Measurements from ENCODE around the gene GFOD1.
"Not testable (repeated sequence)": the region's sequence is repeated elsewhere in the genome, so short reads cannot be mapped to it uniquely, and the experiment has no call there.

The GFOD1 gene

DNA sequence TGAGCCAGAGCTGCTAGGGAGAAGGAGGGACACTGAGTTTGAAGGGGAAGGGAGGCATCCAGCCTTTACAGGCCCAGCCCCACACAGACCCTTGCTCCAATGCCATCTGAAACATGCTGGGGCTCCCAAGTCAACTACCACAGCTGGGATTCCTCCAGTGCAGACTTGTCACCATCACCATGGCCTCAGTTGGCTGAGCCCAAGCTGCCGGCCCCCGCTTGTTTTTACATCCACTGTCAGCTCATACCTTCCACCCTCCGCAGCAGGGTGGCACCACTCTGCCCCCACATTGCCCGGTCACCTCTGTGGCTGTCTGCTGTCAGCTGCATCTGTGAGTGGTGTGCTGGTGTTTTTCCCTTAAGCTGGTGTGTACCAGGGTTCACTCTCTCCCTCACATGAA lies 26.1 kb downstream of the GFOD1 start:
- no peak for DNase-seq (ENCODE audit: extremely low read depth, low read depth)

DNA sequence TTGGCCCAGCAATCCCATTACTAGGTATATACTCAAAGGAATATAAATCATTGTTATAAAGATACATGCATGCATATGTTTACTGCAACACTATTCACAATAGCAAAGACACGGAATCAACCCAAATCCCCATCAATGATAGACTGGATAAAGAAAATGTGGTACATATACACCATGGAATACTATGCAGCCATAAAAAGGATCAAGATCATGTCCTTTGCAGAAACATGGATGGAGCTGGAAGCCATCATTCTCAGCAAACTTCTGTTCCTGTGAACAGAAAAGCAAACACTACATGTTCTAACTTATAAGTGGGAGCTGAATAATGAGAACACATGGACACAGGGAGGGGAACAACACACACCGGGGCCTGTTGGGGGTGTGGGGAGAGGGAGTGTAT lies 27.1 kb downstream of the GFOD1 start:
- not testable (repeated sequence) for DNase-seq (ENCODE audit: extremely low read depth, low read depth)

More for the DNA sequence above, 26.1 kb downstream of the GFOD1 start:
- TF ChIP-seq, protein P1, sequence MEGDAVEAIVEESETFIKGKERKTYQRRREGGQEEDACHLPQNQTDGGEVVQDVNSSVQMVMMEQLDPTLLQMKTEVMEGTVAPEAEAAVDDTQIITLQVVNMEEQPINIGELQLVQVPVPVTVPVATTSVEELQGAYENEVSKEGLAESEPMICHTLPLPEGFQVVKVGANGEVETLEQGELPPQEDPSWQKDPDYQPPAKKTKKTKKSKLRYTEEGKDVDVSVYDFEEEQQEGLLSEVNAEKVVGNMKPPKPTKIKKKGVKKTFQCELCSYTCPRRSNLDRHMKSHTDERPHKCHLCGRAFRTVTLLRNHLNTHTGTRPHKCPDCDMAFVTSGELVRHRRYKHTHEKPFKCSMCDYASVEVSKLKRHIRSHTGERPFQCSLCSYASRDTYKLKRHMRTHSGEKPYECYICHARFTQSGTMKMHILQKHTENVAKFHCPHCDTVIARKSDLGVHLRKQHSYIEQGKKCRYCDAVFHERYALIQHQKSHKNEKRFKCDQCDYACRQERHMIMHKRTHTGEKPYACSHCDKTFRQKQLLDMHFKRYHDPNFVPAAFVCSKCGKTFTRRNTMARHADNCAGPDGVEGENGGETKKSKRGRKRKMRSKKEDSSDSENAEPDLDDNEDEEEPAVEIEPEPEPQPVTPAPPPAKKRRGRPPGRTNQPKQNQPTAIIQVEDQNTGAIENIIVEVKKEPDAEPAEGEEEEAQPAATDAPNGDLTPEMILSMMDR (IDR thresholded peaks at IDR 0.05; ENCODE audit: low read depth, low read length): no peak

DNA sequence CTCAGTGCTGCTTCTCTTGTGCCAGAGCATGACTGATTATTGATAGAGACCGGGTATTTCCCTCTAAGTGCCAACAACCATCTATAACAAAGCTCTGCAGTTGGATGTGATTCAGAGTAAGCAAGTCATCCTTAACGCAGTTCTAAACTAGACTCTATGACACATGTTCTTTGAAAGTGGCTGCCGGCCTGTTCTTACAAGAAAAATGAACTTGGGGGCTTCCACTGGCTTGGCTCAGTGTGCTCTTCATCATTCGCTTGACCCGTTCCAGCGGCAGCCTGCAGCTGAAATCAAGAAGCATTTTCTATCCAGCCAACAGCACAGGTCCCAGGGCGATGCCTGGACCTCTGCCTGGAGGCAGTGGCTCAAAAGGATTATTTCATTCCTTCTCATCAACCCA lies 29.8 kb downstream of the GFOD1 start:
- DNase-seq (ENCODE audit: extremely low read depth, low read depth): no peak
- TF ChIP-seq, protein P1 (IDR thresholded peaks at IDR 0.05; ENCODE audit: low read depth, low read length): no peak

DNA sequence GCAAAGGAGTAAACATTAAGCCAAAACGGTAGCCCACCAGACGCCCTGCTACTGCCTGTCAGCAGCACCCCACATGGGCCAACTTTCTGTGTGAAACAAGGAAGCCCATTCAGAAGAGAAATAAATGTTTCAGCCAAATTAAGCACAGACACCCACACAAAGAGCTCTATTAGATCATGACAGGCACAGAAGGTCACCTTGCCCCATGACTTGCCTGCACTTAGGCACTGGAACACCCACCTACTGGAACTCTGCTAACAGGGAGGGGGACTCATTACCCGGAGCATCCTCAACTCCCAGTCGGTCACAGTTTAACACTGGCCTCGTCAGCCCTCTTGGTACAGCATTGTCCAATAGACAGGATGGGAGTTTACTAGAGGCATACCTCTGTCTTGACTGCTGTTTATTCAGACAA lies 31.8 kb downstream of the GFOD1 start:
- TF ChIP-seq, protein P1 (IDR thresholded peaks at IDR 0.05; ENCODE audit: low read depth, low read length): no peak

DNA sequence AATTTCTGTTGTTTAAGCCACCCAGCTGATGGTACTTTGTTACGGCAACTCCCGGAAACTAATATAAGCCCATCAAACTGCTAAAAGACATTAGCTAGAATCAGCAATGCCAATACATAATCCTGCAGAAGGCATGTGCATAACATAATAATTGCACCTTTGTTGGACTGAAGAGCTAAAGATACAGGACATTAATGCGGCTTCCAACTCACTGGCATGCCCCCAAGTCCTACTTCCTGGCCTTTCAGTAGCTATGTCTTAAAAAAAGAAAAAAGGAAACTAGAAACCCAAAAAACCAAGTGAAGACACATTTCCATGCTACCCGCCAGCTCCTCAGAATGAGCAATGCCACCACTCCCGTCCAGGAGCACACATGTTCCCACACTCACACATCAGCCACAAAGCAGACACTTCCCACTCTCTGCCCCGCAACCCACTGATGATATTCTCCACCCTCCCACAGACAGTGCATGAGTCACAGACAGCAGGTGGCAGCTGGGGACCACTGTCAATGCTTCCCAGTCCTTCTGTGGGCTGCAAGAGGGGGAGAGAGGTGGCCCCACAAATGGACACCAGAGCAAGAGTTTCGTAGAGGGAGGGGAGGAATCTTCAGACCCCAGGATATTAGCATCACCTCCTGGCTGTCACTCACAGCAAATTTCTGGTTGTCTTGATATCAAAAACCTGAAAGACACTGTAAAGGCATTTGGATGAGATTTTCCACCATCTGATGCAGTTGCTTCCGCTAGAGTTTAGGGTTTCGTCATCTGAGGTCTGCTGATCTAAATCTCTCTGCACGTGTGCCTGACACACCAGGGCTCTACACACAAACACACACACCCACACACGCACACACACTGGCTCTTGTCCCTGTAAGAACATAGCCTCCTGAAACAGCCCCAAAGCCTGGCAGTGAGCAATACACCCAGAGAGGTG lies 32.8 kb downstream of the GFOD1 start:
- TF ChIP-seq, protein P1 (IDR thresholded peaks at IDR 0.05; ENCODE audit: low read depth, low read length): no peak
- no peak for DNase-seq (ENCODE audit: extremely low read depth, low read depth)

More for the DNA sequence above, 31.8 kb downstream of the GFOD1 start:
- DNase-seq (ENCODE audit: extremely low read depth, low read depth): no peak

DNA sequence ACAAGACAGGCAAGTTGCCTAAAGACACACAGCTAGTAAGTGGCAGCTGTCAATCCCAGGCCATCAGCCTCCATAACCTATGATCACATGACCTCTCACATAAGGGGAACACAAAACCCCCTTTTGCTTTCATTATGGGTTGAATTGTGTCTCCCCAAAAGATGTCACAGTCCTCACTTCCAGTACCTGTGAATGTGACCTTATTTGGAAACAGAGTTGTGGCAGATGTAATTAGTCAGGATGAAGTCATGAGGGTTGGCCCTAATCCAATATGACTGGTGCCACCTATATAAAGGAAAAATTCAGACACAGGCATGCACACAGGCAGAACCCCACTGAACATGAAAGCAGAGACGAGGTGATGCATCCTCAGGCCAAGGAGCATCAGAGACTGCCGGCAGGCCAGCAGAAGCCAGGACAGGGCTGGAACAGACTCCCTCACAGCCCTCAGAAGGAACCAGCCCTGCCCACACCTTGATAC lies 33.6 kb downstream of the GFOD1 start:
- DNase-seq (ENCODE audit: extremely low read depth, low read depth): no peak
- TF ChIP-seq, protein P1 (IDR thresholded peaks at IDR 0.05; ENCODE audit: low read depth, low read length): no peak

DNA sequence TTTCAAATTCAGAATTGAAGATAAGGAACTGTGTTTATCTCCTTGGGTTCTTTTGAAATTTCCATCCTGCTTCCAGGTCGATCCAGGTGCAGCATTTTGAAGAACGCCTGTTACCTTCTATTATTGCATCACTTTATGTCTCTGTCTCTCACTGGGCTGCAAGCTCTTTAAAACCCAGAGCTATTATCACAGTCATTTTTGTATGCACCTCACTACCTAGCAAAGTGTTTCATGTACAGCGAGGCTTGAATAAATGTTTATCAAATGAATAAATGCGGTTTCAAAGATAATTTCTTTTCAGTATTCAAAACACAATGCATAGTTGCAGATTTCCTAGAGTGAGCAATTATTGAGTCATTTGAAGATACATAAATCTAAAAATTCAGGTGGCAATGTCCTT lies 34.2 kb downstream of the GFOD1 start:
- TF ChIP-seq, protein P1 (IDR thresholded peaks at IDR 0.05; ENCODE audit: low read depth, low read length): no peak
- DNase-seq (ENCODE audit: extremely low read depth, low read depth): no peak
